WERI-Rb-1 (cell line): ENCODE results near the gene LSM12.
"Not testable (repeated sequence)": the region's sequence is repeated elsewhere in the genome, so short reads cannot be mapped to it uniquely, and the experiment has no call there.

Source experiments
- DNase-seq: peaks from one replicate; pipeline ENCODE4 v3.0.0-alpha.2; 2020
- H3K27ac ChIP-seq: fragments of 250-450 bp; sonication (Bioruptor Pico); 2 replicates; pipeline ENCODE4 v1.5.1; 2020; ENCODE audit warnings: mild to moderate bottlenecking, moderate library complexity
- H3K27me3 ChIP-seq: fragments of 250-450 bp; sonication (Bioruptor Pico); 2 replicates; pipeline ENCODE4 v1.5.1; 2021; ENCODE audit warnings: mild to moderate bottlenecking, low read depth, moderate library complexity; ENCODE audit not compliant: insufficient read depth, severe bottlenecking
- H3K36me3 ChIP-seq: fragments of 250-450 bp; sonication (Bioruptor Pico); 2 replicates; pipeline ENCODE4 v1.5.1; 2020; ENCODE audit warnings: mild to moderate bottlenecking, moderate library complexity
- H3K4me3 ChIP-seq: 2 replicates; pipeline ENCODE4 v1.5.1; 2011; ENCODE audit warnings: low read depth, mild to moderate bottlenecking, control low read depth, low read length
- H3K9me3 ChIP-seq: fragments of 250-450 bp; sonication (Bioruptor Pico); 2 replicates; pipeline ENCODE4 v1.5.1; 2021; ENCODE audit warnings: mild to moderate bottlenecking, moderate library complexity; ENCODE audit not compliant: severe bottlenecking
- TF ChIP-seq, protein P1 (sequence below): IDR thresholded peaks from 2 replicates; pipeline ENCODE4 v1.5.1; 2011; ENCODE audit warnings: low read depth, mild to moderate bottlenecking, control low read depth, inconsistent platforms, low read length

The LSM12 gene

DNA sequence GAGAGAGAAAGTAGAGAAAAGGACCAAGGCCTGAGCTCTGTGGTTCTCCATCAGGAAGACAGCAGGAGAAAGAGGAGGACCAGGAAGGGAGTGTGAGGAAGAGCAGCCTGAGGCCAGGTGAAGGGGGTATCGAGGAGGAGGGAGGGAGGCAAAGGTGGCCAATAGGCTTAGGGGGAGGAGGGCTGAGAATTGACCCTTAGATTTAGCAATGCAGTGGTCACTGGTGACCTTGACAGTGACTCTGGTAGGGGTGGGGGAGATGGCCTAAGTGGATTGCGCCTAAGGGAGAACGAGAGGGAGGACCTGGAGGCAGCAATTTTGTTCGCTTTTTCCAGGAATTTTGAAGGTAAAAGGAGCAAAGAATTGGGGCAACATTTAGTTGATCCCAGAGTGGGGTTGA, 67.4 kb downstream of the LSM12 start:
- DNase-seq: no peak
- no peaks in the 10 kb centered on the region for H3K9me3 ChIP-seq
- TF ChIP-seq, protein P1, sequence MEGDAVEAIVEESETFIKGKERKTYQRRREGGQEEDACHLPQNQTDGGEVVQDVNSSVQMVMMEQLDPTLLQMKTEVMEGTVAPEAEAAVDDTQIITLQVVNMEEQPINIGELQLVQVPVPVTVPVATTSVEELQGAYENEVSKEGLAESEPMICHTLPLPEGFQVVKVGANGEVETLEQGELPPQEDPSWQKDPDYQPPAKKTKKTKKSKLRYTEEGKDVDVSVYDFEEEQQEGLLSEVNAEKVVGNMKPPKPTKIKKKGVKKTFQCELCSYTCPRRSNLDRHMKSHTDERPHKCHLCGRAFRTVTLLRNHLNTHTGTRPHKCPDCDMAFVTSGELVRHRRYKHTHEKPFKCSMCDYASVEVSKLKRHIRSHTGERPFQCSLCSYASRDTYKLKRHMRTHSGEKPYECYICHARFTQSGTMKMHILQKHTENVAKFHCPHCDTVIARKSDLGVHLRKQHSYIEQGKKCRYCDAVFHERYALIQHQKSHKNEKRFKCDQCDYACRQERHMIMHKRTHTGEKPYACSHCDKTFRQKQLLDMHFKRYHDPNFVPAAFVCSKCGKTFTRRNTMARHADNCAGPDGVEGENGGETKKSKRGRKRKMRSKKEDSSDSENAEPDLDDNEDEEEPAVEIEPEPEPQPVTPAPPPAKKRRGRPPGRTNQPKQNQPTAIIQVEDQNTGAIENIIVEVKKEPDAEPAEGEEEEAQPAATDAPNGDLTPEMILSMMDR: no peak
- no peaks in the 10 kb centered on the region for H3K27me3 ChIP-seq
- no peaks in the 10 kb centered on the region for H3K36me3 ChIP-seq
- H3K4me3 ChIP-seq: no peak overlapping the region
- H3K27ac ChIP-seq: no peak overlapping the region

DNA sequence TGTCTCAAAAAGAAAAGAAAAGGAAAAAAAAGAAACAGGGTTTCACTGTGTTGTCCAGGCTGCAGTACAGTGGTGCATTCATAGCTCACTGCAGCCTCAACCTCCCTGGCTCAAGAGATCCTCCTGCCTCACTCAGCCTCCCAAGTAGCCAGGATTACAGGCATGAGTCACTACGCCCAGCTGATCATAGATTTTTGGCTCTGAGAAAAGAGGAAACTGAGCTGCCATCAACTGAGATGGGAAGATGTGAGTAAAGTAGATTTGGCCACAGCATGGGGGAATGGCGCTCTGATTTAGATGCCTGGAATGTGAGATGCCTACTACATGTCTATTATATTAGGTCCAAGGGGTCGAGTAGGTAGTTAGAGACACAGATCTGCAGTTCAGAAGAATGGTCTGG, 67.9 kb downstream of the LSM12 start:
- no peaks in the 10 kb centered on the region for H3K9me3 ChIP-seq
- DNase-seq: no peak
- TF ChIP-seq, protein P1: no peak
- H3K4me3 ChIP-seq: no peak overlapping the region
- H3K27ac ChIP-seq: no peak overlapping the region
- no peaks in the 10 kb centered on the region for H3K27me3 ChIP-seq
- no peaks in the 10 kb centered on the region for H3K36me3 ChIP-seq

DNA sequence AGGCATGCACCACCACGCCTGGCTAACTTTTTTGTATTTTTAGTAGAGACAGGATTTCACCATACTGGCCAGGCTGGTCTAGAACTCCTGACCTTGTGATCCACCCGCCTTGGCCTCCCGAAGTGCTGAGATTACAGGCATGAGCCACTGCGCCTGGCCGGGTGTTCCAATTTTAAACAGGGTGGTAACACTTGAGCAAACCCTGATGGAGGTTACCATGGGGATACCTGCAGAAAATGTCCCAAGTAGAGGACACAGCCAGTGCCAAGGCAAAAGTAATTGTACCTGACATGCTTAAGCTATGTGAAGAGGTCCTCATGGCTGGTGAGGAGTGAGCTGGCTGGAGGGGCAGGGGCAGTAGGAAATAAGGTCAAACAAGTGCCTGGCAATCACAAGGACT, 69.3 kb downstream of the LSM12 start:
- H3K4me3 ChIP-seq, DNase-seq, H3K27me3 ChIP-seq, H3K27ac ChIP-seq, H3K36me3 ChIP-seq, H3K9me3 ChIP-seq: not testable (repeated sequence)

DNA sequence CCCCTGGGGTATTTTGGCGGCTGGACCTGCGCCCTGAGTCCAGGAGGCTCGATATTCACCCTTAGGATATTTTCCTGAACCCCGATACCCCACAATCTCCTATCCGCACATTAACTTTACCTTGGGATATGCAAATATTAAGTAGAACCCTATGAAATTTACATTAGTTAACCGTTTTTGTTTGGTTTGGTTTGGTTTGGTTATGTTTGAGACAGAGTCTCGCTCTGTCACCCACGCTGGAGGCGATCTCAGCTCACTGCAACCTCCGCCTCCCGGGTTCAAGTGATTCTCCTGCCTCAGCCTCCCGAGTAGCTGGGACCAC, 71.4 kb downstream of the LSM12 start:
- TF ChIP-seq, protein P1: no peak
- Histone ChIP-seq H3K27ac (no peak overlapping the region), H3K27me3 (no peaks in the 10 kb centered on the region), H3K9me3 (no peaks in the 10 kb centered on the region), H3K4me3 (no peak overlapping the region; the same call in 1 of the 2 replicates), H3K36me3 (no peaks in the 10 kb centered on the region)
- DNase-seq: no peak

DNA sequence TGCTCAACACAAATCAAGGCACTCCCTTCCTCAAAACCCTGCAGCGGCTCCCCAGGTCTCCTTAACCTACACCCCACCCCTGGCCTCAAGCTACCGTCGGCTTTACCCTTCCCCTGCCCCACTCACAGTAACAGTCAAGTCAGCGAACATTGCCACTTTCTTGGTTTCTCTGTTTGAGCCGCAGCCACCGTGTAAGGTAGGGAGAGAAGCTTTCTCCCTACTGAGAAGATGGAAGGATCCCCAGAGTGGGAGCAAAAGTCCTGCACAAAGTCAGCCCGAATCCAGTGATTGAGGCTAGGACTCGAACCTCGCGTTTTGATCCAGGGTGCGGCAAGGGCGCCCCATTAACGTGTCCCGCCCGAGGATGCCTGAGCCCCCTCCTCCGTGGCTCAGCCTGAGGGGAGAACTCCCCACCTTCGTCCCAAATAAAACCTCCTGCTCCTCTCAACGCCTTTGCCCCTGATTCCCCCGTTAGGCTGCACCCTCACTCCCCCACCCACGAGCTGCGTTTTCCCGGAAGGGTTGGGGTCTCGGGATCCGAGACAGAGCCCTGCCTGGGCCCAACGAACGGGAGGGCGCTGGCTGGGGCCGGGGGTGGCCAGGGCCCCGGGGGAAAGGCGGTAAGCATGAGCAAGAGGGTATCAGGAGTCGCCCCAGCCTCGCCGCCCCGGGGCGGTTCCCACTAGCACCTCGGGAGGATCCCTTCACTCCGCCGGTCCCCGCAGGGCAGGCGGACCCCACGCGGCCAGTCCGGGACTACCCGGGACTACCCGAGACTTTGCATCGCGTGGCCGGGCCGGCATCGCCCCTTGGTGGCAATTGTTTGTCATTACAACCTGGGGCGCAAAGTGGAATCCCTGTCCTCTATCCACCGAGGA, 72.0 kb downstream of the LSM12 start:
- peak overlapping the region; percentile 31 for H3K4me3 ChIP-seq
- TF ChIP-seq, protein P1: peak; percentile 92
- DNase-seq: peak; percentile 91
- no peak overlapping the region for H3K27ac ChIP-seq
- H3K36me3 ChIP-seq: no peaks in the 10 kb centered on the region
- no peaks in the 10 kb centered on the region for H3K9me3 ChIP-seq
- H3K27me3 ChIP-seq: no peaks in the 10 kb centered on the region

DNA sequence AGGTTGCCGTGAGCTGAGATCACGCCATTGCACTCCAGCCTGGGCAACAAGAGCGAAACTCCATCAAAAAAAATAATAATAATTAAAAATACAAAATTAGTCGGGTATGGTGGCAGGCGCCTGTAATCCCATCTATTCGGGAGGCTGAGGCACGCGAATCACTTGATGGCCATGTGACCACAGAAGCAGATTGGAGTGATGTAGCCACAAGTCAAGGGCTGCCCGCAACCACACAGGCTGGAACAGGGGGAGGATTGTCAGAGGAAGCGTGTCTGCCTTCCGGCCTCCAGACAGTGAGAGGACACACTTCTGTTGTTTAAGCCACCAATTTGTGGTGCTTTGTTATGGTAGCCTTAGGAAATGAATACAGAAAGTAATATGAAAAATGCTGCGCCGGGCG, 73.8 kb downstream of the LSM12 start:
- TF ChIP-seq, protein P1: no peak
- Histone ChIP-seq H3K4me3 (no peak overlapping the region), H3K27ac (no peak overlapping the region), H3K27me3 (no peaks in the 10 kb centered on the region), H3K36me3 (no peaks in the 10 kb centered on the region), H3K9me3 (no peaks in the 10 kb centered on the region)
- no peak for DNase-seq
